HG03060 (cell line): Measurements from ENCODE around the gene NID2.

Experiments
- ATAC-seq: cut with Tn5 transposase; IDR thresholded peaks from one replicate; pipeline ENCODE4 v1.9.1; 2021; ENCODE audit warnings: low read depth, moderate number of reproducible peaks; ENCODE audit not compliant: unreplicated experiment

The NID2 gene

GRCh38 chr14:52080158-52080800, 11.4 kb upstream of the NID2 start:
- no peak for ATAC-seq

GRCh38 chr14:52079239-52079959, 10.5 kb upstream of the NID2 start:
- ATAC-seq, result no peak

GRCh38 chr14:52078721-52079120, 9.9 kb upstream of the NID2 start:
- no peak for ATAC-seq

DNA sequence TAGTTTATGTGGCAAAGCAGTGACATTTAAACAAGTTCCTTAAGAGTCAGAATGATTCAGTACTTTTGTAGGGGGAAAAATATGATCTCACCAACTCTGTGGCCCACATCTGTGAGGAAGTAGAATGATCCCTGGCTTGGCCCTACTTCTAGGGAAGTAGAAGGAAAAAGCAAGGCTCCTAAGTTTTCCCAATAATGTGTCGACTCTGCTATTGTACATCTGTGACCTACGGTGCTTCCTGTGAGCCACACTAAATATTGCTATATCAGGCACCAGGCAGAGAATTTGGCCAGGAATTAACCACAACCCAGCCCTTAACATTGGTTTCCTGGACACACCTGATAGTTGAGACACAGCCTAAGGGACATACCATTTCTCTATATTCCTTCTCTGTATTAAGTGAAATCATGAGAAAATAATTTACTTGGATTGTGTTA, 9.3 kb upstream of the NID2 start:
- no peak for ATAC-seq

- ATAC-seq, result no peak
Observed at GRCh38 chr14:52077256-52077979, 8.6 kb upstream of the NID2 start.

GRCh38 chr14:52076334-52076733, 7.5 kb upstream of the NID2 start:
- no peak for ATAC-seq

- no peak for ATAC-seq
Observed at GRCh38 chr14:52075371-52075770, 6.5 kb upstream of the NID2 start.

DNA sequence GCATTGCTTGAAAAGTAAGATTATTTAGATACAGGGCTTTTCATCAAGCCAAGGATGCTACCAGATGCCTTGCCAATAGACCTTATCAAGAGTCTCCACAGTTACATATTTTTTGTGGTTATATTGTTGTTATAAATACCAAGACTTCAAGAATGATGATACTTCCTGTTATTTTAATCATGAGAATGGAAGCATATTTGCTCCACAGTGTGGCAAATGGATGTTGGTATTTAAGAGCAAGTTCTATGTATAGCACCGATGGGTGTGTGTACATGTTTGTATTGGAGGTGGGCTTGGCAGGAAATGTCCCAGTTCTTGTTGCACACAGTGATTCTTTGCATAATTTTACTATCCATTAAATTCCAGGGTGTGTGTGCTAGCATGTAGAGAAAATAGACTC, 4.4 kb upstream of the NID2 start:
- no peak for ATAC-seq

DNA sequence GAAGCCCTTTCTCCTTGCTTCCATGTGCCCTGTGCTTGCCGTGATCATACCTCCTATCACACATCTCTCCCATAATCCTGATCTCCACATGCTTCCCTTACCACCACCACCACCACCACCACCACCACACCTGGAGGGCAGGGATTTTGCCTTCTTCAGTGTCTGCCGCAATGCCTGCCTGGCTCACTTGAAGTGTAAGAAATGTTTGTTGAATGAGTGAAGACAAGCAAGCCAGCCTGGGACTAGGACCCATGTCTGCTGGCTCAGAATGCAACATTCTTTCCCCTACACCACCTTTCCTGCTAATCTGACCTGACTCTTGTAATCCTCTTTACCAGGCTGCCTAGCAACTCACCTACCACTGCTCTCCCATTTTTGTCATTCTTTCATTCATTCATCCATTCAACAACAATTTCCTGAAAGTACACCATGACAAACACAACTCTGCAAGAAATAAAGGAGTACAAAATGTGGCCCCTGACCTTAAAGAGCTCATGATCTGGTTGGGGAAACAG, 3.5 kb upstream of the NID2 start:
- ATAC-seq, result no peak

DNA sequence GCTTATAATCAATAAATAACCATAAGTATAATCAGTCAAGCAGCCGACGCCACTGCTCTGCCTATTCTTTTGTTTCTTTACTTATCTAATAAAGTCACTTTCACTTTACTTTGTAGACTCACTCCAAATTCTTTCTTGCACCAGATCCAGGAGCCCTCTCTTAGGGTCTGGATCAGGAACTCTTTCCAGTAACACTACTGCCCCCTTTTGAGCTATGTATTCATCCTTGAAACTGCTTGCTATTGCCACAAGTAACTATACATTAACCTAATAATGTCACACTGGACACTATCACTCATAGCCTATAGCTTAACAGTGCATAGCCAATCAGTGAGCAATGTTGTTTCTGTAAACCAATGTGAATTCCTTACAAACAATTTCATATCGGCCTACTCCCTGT, 2.8 kb upstream of the NID2 start:
- ATAC-seq, result no peak

DNA sequence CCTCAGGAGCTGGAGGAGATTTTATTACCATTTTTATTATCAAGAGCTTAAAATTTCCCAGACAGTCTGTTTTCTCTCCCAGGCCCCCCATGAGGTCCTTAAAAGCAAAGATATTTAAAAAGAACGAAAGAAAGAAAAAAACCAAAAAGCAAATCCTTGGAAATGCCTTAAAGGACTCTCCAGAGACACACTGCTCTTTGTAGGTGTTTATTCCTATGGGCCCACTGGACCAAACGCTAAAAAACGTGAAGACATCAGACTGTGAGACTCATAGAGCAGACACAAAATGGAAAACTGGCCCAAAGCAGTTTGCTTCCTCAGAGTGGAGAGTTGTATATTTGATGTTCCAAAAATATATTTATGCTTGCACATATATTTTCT, 1.2 kb upstream of the NID2 start:
- no peak for ATAC-seq

- ATAC-seq, result no peak
Observed at GRCh38 chr14:52069307-52070050, 620 bp upstream of the NID2 start.

GRCh38 chr14:52067873-52068614, 815 bp downstream of the NID2 start:
- ATAC-seq, result no peak

DNA sequence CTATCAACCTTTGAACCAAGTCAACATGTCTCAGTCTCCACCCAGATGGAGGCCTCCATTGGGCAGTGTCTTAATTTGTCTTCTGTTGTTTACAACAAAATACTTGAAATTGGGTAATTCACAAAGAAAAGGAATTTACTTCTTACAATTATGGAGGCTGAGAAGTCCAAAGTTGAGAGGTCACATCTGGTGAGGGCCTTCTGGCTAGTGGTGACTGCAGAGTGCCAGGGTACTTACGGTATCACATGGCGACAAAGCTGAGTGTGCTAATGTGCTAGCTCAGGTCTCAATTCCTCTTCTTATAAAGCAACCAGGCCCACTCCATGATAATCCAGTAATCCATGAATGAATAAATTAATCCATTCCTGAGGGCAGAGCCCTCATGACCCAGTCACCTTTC, 4.7 kb downstream of the NID2 start:
- no peak for ATAC-seq

- ATAC-seq, result no peak
Observed at GRCh38 chr14:52063052-52063462, 5.8 kb downstream of the NID2 start.

DNA sequence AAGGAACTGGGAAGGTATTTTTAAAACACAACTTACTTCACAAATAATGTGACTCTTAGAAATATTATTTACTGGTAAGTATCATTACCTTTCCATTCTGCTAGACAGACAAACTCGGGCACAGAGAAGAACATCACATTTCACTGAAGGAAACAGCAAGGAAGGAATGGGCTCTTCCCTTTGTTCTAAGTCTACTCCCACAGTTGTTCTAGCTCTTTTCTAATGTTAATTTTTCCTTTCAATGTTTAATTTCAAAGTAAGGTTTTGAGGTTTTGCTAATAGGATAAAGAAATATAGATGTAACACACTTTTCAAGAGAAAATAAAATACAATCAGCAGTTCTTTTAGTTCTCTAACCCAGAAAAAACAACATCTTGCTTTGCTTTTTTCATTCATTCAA, 7.0 kb downstream of the NID2 start:
- ATAC-seq, result no peak

- ATAC-seq, result no peak
Observed at GRCh38 chr14:52061390-52061789, 7.5 kb downstream of the NID2 start.

GRCh38 chr14:52060080-52060479, 8.8 kb downstream of the NID2 start:
- no peak for ATAC-seq

GRCh38 chr14:52059649-52060048, 9.2 kb downstream of the NID2 start:
- no peak for ATAC-seq

- ATAC-seq, result no peak
Observed at GRCh38 chr14:52058341-52058740, 10.5 kb downstream of the NID2 start.
